GM18858 (cell line): Measurements from ENCODE around the gene GALNT6.
"Not testable (repeated sequence)": the region's sequence is repeated elsewhere in the genome, so short reads cannot be mapped to it uniquely, and the experiment has no call there.

Experiments used
- ATAC-seq: cut with Tn5 transposase; IDR thresholded peaks from one replicate; pipeline ENCODE4 v1.9.1; 2021; ENCODE audit not compliant: unreplicated experiment

Gene GALNT6

GRCh38 chr12:51359851-51360250 lies 31.4 kb downstream of the GALNT6 start:
- no peak for ATAC-seq

- no peak for ATAC-seq
Observed at GRCh38 chr12:51358496-51358895, 32.7 kb downstream of the GALNT6 start.

- no peak for ATAC-seq
Observed at GRCh38 chr12:51357374-51358047, 33.7 kb downstream of the GALNT6 start.

- ATAC-seq, result no peak
Observed at GRCh38 chr12:51351913-51352532, 39.2 kb downstream of the GALNT6 start.

- ATAC-seq, result no peak
Observed at GRCh38 chr12:51349026-51349425, 42.2 kb downstream of the GALNT6 start.

GRCh38 chr12:51348116-51348515 lies 43.1 kb downstream of the GALNT6 start:
- no peak for ATAC-seq

- no peak for ATAC-seq
Observed at GRCh38 chr12:51346581-51346980, 44.6 kb downstream of the GALNT6 start, which contains the start of gene CELA1. Gene CELA1 (minus strand): TSS chr12:51346679. CDS start chr12:51346638, 41 bp downstream.

- ATAC-seq, result no peak
Observed at GRCh38 chr12:51345681-51346080, 45.5 kb downstream of the GALNT6 start.

GRCh38 chr12:51343201-51343600 lies 48.0 kb downstream of the GALNT6 start:
- no peak for ATAC-seq

- ATAC-seq, result no peak
Observed at GRCh38 chr12:51342416-51342815, 48.8 kb downstream of the GALNT6 start.

GRCh38 chr12:51341251-51342007 lies 49.8 kb downstream of the GALNT6 start:
- ATAC-seq, result peak; percentile 42

- no peak for ATAC-seq
Observed at GRCh38 chr12:51339750-51340149, 51.5 kb downstream of the GALNT6 start.

- ATAC-seq, result not testable (repeated sequence)
Observed at GRCh38 chr12:51337336-51337735, 53.9 kb downstream of the GALNT6 start.

GRCh38 chr12:51335931-51336330 lies 55.3 kb downstream of the GALNT6 start:
- no peak for ATAC-seq

GRCh38 chr12:51334764-51335163 lies 56.4 kb downstream of the GALNT6 start:
- ATAC-seq, result no peak

GRCh38 chr12:51333536-51333935 lies 57.7 kb downstream of the GALNT6 start:
- ATAC-seq, result no peak

- ATAC-seq, result no peak
Observed at GRCh38 chr12:51330186-51330585, 61.0 kb downstream of the GALNT6 start.

GRCh38 chr12:51329742-51330141 lies 61.5 kb downstream of the GALNT6 start:
- ATAC-seq, result no peak

- no peak for ATAC-seq
Observed at GRCh38 chr12:51328587-51328986, 62.6 kb downstream of the GALNT6 start.

GRCh38 chr12:51326698-51327439 lies 64.3 kb downstream of the GALNT6 start:
- no peak for ATAC-seq

GRCh38 chr12:51324953-51325352 lies 66.3 kb downstream of the GALNT6 start:
- ATAC-seq, result no peak
